ENCODE measurements around the gene LMO7.
A peak's percentile ranks its signal among the peaks of the same experiment; 100 is the strongest.
"Not testable (repeated sequence)": the region's sequence is repeated elsewhere in the genome, so short reads cannot be mapped to it uniquely, and the experiment has no call there.

Gene LMO7

DNA sequence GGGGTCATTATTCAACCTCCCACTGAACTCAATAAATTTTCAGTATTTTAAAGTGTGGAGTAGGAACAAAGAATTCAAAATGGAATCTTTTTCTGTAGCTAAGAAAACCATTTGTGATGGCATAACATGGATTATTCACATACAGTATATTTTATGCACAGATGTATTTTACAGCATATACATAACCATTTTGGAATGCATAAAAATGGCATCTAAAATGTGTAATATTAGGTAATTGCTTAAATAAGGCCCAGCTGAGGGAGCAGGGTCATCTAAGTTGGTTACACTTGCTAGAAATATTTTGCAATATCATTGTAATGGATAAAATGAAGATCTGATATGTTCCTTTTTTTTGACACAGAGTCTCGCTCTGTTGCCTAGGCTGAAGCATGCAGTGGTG lies 146.9 kb downstream of the LMO7 start:
- DNase-seq: no peak

DNA sequence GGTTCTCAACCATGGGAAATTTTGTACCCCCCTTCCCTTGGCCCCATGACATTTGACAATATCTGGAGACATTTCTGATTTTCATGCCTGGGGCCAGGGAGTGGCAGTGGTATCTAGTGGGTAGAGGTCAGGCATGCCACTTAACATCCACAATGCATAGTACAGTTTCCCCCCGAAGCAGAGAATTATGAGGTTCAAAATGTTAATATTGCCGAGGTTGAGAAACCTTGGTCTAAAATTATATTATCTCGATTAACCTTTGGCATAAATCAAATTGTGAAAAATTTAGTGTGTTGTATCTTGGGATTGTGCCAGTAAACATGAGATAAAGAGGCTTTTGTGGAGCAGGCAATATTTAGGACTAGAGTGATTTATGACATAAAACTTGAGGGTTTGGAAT lies 147.9 kb downstream of the LMO7 start:
- no peak for DNase-seq

GRCh38 chr13:75785130-75785529 lies 149.0 kb downstream of the LMO7 start:
- no peak for DNase-seq

DNA sequence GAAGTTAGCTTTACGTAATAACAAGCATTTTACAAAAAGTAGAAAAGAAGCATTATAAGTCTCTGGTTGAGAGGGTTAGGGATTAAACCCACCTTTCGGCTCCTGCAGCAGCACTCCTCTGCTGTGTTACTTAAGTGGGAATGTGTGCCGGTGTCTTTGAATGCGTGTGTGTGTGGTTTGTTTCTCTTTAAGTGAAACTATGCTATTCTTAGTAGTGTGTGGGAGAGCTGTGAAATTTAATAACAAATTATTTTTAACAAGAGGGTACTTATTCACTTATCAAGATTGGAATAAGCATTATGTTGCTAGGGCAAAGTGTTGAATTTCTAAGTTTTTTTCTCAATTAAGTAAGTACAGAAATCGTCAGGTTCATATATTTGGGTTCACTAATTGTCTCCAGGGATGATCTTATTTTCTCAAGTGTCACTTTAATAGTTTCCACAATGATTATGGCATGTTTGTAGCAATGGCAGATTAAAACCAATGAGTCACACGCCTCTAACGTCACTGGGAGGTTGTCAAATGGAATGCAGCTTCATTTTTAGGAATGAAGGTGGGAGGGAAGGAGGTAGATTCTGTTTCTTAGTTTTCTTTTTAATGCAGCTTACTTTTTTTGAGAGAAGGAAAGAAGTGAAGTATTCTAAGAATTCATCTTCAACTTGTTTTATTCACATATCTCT lies 151.3 kb downstream of the LMO7 start:
- no peak for DNase-seq

- DNase-seq: no peak
Measured at GRCh38 chr13:75788481-75788981, 152.4 kb downstream of the LMO7 start.

- no peak for DNase-seq
Measured at GRCh38 chr13:75789451-75790197, 153.5 kb downstream of the LMO7 start.

- DNase-seq: no peak
Measured at GRCh38 chr13:75790198-75790970, 154.3 kb downstream of the LMO7 start.

GRCh38 chr13:75792526-75793187 lies 156.5 kb downstream of the LMO7 start:
- no peak for DNase-seq

DNA sequence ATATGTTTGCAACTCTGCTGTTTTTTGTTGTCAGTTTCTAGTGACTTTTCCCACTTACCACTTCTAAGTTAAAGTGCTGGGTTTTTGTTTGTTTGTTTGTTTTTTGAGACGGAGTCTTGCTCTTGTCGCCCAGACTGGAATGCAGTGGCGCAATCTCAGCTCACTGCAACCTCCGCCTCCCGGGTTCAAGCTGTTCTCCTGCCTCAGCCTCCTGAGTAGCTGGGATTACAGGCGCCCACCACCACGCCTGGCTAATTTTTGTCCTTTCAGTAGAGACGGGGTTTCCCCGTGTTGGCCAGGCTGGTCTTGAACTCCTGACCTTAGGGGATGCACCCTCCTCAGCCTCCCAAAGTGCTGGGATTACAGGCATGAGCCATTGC lies 157.0 kb downstream of the LMO7 start:
- not testable (repeated sequence) for DNase-seq

DNA sequence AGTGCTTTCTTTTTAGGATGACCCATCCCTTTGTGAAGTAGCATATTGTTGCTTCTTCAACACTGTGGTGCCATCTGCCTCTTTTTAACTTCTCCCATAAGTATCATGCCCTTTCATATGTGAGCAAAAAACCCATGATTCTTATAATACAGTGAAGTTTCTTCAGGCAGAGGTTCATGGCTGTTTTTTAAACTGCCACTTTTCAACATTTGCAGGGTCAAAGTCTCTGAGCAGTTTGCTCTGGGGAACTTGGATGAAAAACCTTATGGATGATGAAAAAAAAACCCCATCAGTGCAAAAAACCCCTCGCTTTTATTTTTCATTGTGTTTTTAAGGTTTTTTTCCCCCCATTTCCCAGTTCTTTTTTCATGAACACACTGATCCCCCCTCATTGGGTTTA lies 158.5 kb downstream of the LMO7 start:
- DNase-seq: no peak

DNA sequence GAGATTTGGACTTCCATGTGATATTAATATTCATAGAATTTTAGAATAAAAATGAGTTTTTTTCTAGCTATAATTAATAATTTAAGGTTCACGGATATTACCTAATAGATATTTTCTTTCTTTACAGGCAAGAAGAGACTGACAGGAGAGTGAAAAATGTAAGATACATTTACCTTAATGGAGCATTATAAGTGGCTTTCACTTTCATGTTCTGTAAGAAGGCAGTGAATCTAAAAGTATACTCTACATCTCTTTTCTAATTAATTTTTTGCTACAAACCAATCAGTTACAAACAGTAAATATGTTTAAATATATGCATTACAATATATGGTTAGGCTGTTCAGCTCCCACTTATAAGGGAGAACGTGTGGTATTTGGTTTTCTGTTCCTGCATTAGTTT lies 159.1 kb downstream of the LMO7 start:
- no peak for DNase-seq

- DNase-seq: no peak
Measured at GRCh38 chr13:75796825-75797224, 160.7 kb downstream of the LMO7 start.

GRCh38 chr13:75797239-75797638 lies 161.1 kb downstream of the LMO7 start:
- no peak for DNase-seq

DNA sequence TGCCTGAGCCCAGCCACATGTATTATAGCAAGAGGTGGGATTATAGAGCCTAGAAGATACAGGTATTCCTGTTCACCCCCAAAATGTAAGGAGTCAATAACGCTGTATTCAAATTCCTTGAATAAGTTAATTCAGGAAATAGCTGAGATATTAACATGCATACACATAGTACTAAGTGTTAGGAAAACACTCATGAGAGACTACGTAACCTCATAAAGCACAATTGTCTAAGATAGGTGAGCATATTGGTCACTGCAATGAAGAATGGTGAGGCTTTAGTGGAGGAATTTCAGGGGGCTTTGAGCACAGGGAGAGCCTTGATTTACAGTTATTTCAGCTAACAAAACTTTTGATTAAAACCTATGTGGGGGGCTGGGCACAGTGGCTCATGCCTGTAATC lies 161.6 kb downstream of the LMO7 start:
- no peak for DNase-seq

GRCh38 chr13:75798353-75799255 lies 162.5 kb downstream of the LMO7 start:
- DNase-seq: no peak

- DNase-seq: no peak
Measured at GRCh38 chr13:75800545-75800944, 164.4 kb downstream of the LMO7 start.

- DNase-seq: no peak
Measured at GRCh38 chr13:75801388-75801945, 165.3 kb downstream of the LMO7 start.

- DNase-seq: no peak
Measured at GRCh38 chr13:75802161-75802560, 166.0 kb downstream of the LMO7 start.

DNA sequence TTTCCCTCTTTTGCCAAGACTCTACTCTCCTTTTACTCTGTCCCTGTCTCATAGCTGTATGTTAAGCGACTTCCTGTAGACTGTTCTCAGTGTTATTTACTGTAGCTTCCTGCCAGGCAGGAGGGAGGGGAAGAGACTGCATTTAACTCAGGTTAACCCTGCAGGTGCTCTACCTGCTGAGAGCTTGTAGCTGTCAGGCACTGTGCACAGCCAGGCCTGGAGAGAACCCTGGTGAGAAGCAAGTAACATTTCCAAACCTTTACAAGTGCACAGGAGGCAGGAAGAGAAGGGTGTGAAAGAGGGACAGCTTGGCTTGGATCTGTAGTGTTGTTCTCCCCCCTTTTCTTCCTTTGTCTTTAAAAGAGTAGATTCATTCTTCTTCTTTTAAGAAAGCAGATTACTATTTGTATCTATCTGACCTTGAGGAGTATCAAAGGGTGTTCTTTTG lies 167.1 kb downstream of the LMO7 start:
- peak; percentile 94 for DNase-seq

GRCh38 chr13:75804054-75804453 lies 167.9 kb downstream of the LMO7 start:
- DNase-seq: no peak

DNA sequence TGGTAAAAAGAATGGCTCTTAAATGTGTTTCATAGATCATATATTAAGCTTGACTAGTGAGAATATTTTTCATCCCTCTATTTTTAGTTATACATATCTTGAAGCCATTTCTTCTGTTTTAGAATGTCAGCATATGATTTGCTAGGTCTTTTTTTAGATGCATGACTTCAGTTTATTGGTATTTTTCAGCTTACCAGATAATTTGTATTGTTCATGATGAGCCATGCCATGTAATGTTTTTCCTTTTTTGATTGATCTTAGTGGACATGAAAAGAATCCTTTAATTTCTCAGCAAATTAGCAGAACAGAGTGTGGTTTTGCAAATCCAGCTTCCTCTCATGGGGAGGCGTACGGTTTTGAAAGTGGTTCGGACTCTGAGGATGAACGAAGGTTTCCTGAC lies 168.5 kb downstream of the LMO7 start:
- DNase-seq: no peak

- DNase-seq: no peak
Measured at GRCh38 chr13:75806117-75806516, 170.0 kb downstream of the LMO7 start.
